ENCODE data around the gene PHYKPL. TPM values are rescaled to one million over a fixed set of nuclear protein-coding genes. Genes with fewer than 3 reads are reported as not detected.
A peak's percentile ranks its signal among the peaks of the same experiment; 100 is the strongest.

PHYKPL gene
- total and polyA plus RNA-seq, 8 donors: 22.9 to 262 (median 44.4) TPM

GRCh38 chr5:178214160-178214803 is 18.3 kb downstream of the PHYKPL start:
- DNase-seq: no peak
- H3K27me3 ChIP-seq: no peaks in the 10 kb centered on the region
- H3K4me3 ChIP-seq: no peak overlapping the region
- H3K36me3 ChIP-seq: peaks cover 75 to 95% (median 94%) of the 10 kb centered on the region in 4 donors
- intact Hi-C loops (cut with DNase I; ENCODE audit: low total_unique reads): no loop called here
- H3K4me1 ChIP-seq: peaks cover 4 to 63% (median 31%) of the 10 kb centered on the region in 4 donors
- 77 to 91% (median 87%) methylated on average over 6 of the region's 6 CpGs for WGBS, 5 donors
- TF ChIP-seq CTCF (IDR thresholded peaks at IDR 0.05): no peak
- TF ChIP-seq EP300 (IDR thresholded peaks at IDR 0.05): no peak
- TF ChIP-seq POLR2AphosphoS5 (IDR thresholded peaks at IDR 0.05): no peak
- TF ChIP-seq POLR2A (IDR thresholded peaks at IDR 0.05): no peak
- peak overlapping the region in 4 of 5 donors; percentile 13 to 70 (median 18) for H3K27ac ChIP-seq
- no peaks in the 10 kb centered on the region for H3K9me3 ChIP-seq

GRCh38 chr5:178213748-178214151 is 18.9 kb downstream of the PHYKPL start:
- no peak for TF ChIP-seq CTCF (IDR thresholded peaks at IDR 0.05)
- peak in 1 of 3 donors; percentile 9 for TF ChIP-seq POLR2AphosphoS5 (IDR thresholded peaks at IDR 0.05)
- TF ChIP-seq EP300 (IDR thresholded peaks at IDR 0.05): no peak
- no peak for TF ChIP-seq POLR2A (IDR thresholded peaks at IDR 0.05)
- intact Hi-C loops (cut with DNase I; ENCODE audit: low total_unique reads): no loop called here
- Histone ChIP-seq H3K4me1 (peaks cover 4 to 68% (median 36%) of the 10 kb centered on the region in 4 donors), H3K27ac (peak overlapping the region; percentile 10 to 70 (median 15)), H3K27me3 (no peaks in the 10 kb centered on the region), H3K9me3 (no peaks in the 10 kb centered on the region), H3K4me3 (no peak overlapping the region), H3K36me3 (peaks cover 80 to 97% (median 95%) of the 10 kb centered on the region in 4 donors)
- peak; percentile 32 to 64 for DNase-seq
- WGBS, 5 donors: 40 to 65% (median 44%) methylated on average over 8 of the region's 8 CpGs

- Histone ChIP-seq H3K9me3 (no peaks in the 10 kb centered on the region), H3K27me3 (no peaks in the 10 kb centered on the region), H3K4me1 (peaks cover 6 to 75% (median 43%) of the 10 kb centered on the region in 4 donors), H3K36me3 (peaks cover 83 to 97% (median 95%) of the 10 kb centered on the region in 4 donors), H3K27ac (peak overlapping the region in 3 of 5 donors; percentile 20 to 70 (median 26)), H3K4me3 (no peak overlapping the region)
- intact Hi-C loops (cut with DNase I; ENCODE audit: low total_unique reads): no loop called here
- DNase-seq: no peak
- WGBS, 5 donors: 50 to 68% (median 53%) methylated on average over 4 of the region's 4 CpGs
- no peak for TF ChIP-seq POLR2A (IDR thresholded peaks at IDR 0.05)
- no peak for TF ChIP-seq CTCF (IDR thresholded peaks at IDR 0.05)
- TF ChIP-seq EP300 (IDR thresholded peaks at IDR 0.05): no peak
- TF ChIP-seq POLR2AphosphoS5 (IDR thresholded peaks at IDR 0.05): no peak
Observed at GRCh38 chr5:178213003-178213461, 19.6 kb downstream of the PHYKPL start.

GRCh38 chr5:178212241-178213002 is 20.2 kb downstream of the PHYKPL start:
- Histone ChIP-seq H3K9me3 (no peaks in the 10 kb centered on the region), H3K4me1 (peaks cover 12 to 81% (median 49%) of the 10 kb centered on the region in 4 donors), H3K27me3 (no peaks in the 10 kb centered on the region), H3K27ac (peak overlapping the region in 2 of 5 donors; percentile 20 to 70), H3K36me3 (peaks cover 89 to 100% (median 100%) of the 10 kb centered on the region in 4 donors), H3K4me3 (no peak overlapping the region)
- DNase-seq: no peak
- WGBS, 5 donors: 78 to 97% (median 90%) methylated on average over 3 of the region's 3 CpGs
- TF ChIP-seq POLR2AphosphoS5 (IDR thresholded peaks at IDR 0.05): no peak
- no peak for TF ChIP-seq CTCF (IDR thresholded peaks at IDR 0.05)
- no peak for TF ChIP-seq POLR2A (IDR thresholded peaks at IDR 0.05)
- no peak for TF ChIP-seq EP300 (IDR thresholded peaks at IDR 0.05)
- intact Hi-C loops (cut with DNase I; ENCODE audit: low total_unique reads): no loop called here
